HG03558 (cell line): ENCODE results near the gene TBX19.

Experiments used
- ATAC-seq: cut with Tn5 transposase; IDR thresholded peaks from one replicate; pipeline ENCODE4 v1.9.1; 2021; ENCODE audit warnings: moderate number of reproducible peaks; ENCODE audit not compliant: unreplicated experiment; ENCODE audit errors: extremely low read depth

Gene TBX19

DNA sequence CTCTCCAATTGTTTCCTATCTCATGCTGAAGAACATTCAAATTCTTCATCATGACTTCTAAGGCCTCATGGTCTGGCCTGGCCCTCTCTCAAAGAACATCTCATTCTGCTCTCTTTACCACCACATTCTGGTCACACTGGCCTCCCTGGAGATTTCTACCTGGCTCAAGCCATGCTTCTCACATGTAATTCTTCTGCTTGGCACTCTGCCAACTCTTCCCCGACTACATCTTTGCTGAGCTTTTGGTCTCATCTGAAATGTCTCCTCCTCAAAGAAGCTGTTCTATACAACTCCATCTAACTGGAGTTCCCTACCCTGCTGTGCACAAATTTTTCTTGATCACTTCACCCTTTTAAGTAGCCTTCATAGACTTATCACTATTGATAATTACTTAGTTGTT lies 1.4 kb upstream of the TBX19 start:
- ATAC-seq, result no peak

DNA sequence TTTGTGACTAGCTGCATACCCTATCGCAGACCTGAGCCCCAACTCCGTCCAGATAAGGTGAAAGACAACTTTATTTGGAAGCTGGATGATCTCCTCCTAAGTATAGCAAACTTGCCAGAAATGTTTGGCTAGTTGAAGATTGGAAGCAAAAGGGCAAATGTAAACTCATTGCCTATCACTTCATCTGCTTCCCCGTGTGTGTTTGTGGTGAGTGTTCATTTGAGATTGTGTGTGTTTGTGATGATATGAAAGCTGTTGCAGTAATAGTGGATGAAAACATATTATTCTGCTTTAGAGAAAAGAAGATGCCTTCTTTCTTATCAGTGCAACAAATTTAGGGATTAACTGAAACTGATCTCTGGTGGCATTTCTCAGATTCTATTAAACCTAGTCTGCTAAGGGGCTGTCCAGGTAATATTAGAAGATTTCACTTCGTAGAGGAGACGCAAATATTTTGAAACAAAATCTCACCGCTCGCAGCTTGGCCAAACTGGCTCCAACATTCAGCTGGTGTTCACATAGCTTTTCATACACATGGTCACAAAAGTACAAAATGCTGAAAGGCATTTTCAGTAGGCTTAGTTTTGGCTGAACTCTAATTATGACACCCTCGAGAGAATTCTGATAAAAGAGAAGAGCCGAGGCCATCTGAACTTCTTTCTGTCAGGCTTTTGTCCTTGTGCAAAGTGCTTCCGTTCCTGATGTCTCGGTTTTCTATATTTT lies 1.1 kb downstream of the TBX19 start:
- no peak for ATAC-seq

DNA sequence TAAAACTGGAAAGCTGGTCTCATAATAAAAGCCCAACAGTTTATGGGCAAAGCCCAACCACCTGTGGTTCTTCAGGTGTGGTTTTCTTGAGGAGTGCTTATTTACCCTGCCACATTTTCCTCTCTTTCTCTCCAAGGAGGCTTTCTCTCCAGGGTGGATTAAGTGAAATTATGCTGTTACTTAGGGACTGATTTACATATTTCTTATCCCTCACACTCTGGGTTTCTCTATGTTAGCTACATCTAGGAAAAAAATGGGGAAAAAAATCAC lies 4.8 kb downstream of the TBX19 start:
- no peak for ATAC-seq

DNA sequence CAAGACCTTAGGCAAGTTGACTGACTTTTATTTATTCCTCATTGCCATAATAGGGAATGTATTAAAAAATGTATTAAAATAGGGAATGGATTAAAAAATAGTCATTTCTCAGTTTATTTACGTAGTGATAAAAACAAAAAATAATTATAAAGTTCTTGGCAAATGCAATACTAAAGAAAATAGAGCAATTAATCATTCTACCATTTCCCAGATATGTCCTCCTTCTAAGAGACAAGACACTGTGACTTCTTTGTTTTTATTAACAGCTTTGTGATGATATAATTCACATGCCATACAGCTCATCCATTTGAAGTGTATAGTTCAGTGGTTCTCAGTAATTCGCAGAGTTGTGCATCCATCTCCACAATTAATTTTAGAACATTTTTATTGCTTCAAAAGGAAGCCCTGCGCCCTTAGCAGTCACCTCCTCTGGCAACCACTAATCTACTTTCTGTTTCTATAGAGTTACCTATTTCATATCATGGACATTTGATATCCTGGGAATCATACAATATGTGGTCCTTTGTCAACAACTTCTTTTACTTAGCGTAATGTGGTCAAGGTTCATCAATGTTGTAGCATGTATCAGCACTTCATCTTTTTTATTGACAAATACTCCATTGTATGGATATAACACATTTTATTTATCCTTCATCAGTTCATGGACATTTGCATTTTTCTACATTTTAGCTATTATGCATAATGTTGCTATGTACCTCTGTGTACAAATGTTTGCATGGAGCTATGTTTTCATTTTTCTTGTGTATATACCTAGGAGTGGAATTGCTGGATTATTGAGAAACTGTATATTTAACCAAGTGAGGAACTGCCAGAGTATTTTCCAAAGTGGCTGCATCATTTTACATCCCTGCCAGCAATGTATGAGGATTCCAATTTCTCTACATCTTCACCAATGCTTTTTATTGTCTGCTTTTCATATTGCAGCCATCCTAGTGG lies 5.6 kb downstream of the TBX19 start:
- ATAC-seq, result no peak

DNA sequence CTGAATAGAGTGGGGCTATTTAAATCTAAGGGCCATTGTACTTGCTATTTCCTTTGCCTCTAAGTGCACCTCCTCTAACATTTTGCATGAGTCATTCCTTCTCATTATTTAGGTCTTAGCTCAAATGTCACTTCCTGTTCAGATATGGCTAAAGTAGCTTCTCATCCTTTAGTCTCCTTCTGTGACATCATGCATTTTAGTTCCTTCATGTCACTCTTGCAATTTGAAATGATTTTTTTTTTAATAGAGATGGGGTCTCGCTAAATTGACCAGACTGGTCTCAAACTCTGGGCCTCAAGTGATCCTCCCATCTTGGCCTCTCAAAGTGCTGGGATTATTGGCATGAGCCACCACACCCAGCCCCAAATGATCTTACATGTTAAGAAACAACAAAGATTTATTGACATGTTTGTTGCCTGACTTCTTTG lies 6.6 kb downstream of the TBX19 start:
- no peak for ATAC-seq

DNA sequence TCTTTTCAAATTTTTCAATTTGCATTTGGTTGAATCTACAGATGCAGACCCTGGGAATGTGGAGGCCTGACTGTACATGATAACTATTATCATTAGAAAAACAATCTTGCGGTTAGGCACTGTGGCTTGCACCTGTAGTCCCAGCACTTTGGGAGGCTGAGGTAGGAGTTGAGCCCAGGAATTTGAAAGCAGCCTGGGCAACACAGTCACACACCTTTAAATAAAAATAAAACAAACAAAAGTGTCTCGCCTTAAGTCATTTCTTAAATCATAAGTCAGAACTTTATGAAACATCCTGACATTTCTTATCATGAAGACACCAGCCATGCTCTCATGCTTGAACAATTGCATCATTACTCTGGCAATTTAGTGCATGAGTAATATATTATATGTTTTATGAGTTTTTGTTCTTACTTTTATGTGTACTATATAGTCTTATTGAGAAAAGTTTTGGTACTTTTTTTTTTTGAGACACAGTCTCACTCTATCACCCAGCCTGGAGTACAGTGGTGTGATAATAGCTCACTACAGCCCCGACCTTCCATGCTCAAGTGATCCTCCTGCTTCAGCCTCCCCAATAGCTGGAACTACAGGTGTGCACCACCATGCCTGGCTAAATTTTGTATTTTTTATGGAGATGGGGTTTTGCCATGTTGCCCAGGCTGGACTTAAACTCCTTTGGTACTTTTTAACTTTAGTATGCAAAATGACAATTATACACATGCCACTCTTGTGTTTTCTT lies 7.8 kb downstream of the TBX19 start:
- ATAC-seq, result no peak

DNA sequence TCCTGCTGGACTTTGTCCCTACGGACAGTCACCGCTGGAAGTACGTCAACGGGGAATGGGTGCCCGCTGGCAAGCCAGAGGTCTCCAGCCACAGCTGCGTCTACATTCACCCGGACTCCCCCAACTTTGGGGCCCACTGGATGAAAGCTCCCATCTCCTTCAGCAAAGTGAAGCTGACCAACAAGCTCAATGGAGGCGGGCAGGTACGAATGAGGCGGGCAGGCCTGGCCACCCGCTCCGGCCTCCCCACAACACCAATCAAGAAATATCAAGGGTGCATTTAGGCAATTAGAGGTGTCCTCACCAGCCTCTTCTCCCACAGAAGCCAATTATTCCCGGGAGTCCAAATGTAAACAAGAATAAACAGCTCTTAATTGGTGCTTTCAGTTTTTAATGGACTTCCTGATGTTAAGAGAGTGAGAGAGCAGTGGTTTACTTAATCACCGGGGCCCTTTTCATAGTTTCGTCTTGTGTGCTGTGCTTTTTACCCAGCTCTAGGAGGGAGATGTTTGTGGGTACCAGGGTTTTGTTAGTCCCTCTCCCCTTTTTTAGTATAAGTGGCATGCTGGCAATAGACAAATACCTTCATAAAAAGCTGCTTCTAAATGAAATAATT lies 10.7 kb downstream of the TBX19 start:
- ATAC-seq, result no peak

DNA sequence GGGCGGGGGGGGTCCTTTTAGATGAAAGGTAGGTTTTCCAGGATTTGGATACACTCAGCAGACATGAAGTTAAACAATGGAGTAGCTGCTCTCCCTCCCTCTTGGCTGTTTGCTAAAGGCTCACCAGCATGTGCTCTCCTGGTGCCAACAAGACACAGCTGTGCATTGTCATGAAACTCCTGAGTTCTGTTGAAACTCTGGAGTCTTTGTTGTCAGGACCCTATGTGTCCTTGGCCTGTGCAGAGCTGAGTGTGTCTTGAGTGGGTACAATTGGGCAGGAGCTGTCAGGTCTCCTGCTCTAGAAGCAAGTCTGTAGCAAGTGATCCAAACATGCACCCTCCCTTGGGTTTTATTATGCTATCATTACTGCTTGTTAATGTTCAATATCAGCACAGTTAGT lies 12.7 kb downstream of the TBX19 start:
- ATAC-seq, result no peak

DNA sequence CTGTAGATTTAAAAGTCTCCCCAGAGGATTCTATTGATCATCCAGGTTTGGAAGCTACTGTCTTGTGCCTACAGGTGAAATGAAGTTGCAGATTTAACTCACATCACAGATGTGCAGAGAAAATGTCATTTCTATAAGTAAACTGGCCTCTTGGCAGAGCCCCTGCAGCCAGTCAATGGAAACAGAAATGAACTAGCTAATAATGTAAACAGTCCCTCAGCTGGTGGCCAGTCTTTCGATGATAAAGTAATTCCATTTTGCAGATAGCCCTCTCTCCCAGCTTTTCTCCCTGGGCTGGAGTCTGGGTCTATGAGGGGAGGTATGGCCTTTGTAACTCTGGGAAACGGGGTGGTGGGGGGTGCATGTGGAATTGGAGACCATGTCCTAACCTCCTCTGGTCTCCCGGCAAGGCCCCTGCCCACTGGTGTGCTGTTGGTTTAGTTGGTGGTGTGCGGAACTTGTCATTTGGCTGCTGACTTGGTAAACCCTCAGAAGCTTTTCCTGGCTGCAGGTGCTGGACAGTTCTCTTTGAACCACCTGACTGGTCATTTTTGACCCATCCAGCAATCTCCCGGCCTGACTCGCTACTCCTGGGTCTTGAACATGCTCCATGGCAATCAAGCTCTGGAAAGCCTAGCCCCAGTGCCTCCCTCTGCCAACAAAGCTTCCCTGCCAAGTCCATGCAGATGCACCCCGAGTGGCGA lies 14.9 kb downstream of the TBX19 start:
- ATAC-seq, result no peak

DNA sequence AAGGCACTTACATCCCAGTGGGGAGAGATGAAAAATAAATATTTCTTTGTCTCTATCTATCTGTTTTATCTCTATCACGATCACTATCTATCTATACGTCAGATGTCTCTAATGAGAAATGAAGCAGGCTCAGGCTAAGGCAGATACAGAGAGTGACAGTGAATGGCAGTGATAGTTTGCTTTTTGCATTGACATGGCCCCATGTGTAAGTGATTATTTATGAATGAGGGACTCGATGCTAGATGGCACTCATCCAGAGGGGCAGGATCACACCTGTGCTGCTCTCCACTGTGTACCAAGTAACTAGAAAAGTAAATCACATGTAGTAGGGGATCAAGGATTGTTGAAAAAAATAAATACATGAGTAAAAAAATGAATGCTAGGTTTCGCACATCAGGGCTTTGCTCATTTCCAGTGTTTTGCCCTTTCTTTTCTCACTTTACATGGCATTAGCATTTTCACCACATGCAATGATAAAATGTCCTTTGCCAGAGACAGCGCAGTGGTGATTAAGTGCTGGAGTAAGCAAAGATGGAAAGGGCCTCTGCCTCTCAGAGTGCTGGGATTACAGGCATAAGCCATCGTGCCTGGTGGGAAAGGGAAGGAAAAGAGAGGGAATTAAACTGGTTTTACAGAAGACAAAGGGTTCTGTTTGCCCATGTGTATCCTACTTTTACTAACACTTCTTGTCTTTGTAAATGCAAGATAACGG lies 16.5 kb downstream of the TBX19 start:
- no peak for ATAC-seq

DNA sequence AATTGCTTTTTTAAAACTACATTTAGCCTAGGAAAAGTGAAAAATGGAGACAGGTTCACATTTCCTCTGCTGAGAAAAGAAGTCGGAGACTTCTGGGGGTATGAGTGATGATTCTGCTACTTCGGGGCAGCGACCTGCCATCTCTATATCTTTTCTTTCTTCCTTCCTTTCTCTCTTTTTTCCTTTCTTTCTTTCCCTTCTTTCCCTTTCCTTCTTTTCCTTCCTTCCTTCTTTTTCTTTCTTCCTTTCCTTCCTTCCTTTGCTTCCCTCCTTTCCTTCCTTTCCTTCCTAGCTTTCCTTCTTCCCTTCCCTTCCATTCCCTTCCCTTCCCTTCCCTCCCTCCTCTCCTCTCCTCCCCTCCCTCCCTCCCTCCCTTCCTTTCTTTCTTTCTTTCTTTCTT lies 17.8 kb downstream of the TBX19 start:
- no peak for ATAC-seq

DNA sequence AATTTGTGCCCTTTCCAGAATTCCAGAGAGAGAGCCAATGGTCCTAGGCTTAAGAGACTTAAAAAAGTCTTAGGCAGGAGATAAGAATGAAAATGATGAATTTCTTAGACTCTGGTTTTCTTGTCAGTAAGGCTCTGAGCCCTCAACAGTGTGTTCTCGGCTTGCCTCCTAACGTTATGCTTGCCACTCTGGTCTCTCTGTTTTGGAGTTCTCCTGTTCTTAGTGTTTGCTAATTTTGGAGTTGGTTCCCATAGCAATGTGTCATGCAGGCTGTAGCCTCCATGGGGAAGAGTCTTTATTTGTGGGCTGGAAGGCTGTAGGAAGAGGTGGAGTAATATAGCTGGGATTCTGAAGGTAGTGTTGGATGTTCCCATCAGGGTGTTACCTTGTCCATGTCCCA lies 19.9 kb downstream of the TBX19 start:
- ATAC-seq, result no peak

DNA sequence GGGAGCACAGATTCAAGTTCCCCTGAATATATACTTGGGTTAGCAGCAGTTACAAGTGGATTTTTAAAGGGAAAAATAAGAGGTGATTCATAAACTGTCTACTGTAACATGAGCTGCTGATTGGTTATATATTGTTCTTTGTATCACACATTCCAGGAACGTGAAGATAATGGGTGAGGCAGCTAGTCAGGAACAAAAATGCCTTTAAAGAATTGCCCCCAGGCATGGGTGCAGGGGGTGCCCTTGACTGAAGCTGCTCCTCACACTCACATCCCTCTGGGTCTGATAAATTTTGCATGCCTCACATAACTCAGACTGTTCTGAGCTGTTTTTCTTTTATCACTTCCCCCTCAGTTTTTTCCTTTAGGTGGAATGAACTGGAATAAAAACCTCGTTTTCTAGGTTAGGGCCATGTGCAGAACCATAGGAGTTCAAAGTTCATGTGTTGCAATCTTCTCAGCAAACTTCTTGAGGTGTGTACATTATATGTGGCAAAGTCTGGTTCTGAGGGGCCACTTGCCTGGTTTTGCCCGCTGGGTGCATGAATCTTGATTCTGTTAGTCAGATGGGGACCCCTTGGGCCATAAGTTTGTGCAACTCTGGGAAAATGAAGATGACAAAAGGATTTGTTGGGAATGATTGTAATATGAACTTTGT lies 21.1 kb downstream of the TBX19 start:
- no peak for ATAC-seq

DNA sequence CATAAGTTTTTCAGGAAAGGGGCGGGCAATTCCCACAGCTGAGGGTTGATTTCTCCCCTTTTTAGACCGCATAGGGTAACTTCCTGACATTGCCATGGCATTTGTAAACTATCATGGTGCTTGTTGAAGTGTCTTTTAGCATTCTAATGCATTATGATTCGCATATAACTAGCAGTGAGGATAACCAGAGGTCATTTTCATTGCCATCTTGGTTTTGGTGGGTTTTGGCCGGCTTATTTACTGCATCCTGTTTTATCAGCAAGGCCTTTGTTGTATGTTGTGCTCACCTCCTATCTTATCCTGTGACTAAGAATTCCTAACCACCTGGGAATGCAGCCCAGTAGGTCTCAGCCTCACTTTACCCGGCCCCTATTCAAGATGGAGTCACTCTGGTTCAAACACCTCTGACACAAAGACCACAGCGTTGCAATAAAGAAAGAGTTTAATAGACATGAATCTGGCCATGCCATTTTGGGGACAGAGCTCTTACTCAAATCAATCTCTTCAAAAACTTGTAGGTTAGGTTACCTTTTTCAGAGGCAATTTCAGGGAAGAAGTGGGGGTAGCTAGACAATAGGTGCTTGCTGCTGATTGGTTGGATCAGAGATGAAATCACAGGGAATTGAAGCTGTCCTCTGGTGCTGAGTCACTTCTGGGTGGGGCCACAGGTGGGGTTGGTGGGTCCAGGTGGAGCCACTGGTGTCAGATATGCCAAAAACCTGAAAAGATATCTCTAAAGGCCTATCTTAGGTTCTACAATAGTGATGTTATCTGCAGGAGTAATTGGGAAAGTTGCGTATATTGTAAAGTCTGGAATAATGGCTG lies 23.3 kb downstream of the TBX19 start:
- no peak for ATAC-seq

DNA sequence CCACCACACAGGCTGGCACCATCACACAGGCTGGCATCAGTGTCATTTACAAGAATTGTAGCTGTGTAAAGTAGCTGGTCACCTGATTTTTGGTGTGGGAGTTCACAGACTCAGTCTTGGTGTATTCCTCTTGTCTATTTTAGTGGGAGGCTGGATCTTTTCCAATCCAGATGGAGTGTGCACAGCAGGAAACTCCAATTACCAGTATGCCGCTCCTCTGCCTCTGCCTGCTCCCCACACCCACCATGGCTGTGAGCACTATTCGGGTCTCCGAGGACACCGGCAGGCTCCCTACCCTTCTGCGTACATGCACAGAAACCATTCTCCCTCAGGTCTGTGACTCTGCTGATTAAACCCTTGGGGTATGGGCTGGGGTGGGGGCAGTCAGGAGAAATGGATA lies 24.2 kb downstream of the TBX19 start:
- no peak for ATAC-seq

DNA sequence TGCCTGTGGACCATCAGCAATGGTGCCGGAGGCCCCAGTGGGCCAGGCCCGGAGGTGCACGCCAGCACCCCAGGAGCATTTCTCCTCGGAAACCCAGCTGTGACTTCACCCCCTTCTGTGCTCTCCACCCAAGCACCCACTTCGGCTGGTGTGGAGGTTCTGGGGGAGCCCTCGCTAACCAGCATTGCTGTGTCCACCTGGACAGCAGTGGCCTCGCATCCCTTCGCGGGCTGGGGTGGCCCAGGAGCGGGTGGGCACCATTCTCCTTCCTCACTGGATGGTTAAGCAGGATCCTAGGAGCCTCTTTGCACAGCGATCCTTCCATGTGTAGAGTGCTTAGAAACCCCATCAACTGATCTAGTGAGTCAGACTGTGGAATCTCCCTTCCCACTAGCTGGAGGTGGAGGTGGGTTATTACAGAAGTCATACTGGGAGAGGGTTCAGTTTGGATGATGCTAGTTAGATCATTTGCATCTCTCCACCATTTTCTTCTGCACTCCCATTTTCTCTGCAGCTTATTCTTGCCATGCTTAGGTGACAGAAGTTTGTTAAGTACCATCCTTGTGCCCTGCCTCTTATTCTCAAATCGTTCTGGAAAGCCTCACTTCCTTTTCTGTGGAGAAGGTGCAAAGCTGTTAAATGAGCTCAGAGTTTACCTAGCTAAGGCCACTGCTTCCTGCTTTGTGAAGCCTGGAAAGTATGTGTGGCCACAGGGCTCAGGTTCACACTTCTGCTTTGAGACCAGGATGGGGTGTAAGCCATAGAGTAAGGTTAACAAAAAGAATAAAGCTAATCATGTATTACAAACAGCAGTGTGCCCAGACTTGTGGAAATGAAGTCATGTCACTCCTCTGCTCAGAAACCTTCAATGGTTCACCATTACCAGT lies 32.3 kb downstream of the TBX19 start:
- no peak for ATAC-seq

DNA sequence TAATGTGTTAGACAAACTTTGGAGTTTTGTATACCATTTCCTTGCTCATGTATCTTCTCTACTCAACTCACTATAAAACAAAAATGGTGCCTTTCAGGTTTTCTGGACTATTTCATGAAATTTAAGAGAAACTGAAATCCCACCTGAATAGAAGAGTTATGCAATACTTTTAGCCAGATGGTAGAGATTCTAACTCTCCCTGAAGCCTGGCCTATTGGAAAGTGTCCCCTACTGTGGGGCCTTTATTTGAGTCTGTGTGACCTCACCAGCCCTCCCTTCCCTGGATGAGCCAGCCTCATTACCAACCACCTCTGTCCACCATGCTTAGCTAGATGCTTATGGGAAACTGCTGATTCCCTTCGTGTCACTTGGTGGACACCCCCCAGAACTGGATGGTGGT lies 35.5 kb downstream of the TBX19 start:
- no peak for ATAC-seq
